Measurements from ENCODE around the gene TAS2R30. TPM values are rescaled to one million over a fixed set of nuclear protein-coding genes. Genes with fewer than 3 reads are reported as not detected.
"Not testable (repeated sequence)": the region's sequence is repeated elsewhere in the genome, so short reads cannot be mapped to it uniquely, and the experiment has no call there.

The TAS2R30 gene
- total RNA-seq, 4 donors from 2014 or later = 2.5 to 17.8 (median 8.5) TPM

DNA sequence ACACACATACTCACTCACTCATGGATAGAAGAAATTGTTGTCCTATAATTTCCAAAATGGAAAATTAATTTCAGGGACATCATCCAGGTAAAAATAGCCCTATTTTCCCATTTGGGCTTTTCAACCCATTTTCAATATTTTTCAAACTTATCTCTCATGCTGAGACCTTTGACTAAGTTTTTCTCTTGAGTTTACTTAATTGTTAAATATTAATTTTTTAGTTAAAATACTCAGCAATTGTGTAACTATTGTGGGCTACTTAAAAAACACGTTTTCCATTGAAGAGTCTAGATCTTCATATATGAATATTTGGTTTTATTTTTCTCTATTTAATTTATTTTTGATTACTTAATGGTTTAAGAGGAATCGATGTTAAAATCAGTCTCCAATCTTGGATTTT, 28.2 kb downstream of the TAS2R30 start:
- DNase-seq (ENCODE audit: low spot score) = no peak
- ATAC-seq (ENCODE audit: low FRiP score) = no peak
- no peak for TF ChIP-seq CTCF (IDR thresholded peaks at IDR 0.05)

GRCh38 chr12:11105546-11105945, 28.9 kb downstream of the TAS2R30 start:
- ATAC-seq (ENCODE audit: low FRiP score) (no peak), DNase-seq (ENCODE audit: low spot score) (no peak)
- TF ChIP-seq CTCF (IDR thresholded peaks at IDR 0.05) = no peak

- DNase-seq (ENCODE audit: low spot score); ATAC-seq (ENCODE audit: low FRiP score): not testable (repeated sequence)
Observed at GRCh38 chr12:11094910-11095309, 39.5 kb downstream of the TAS2R30 start.

- TF ChIP-seq CTCF (IDR thresholded peaks at IDR 0.05) = no peak
- ATAC-seq (ENCODE audit: low FRiP score) (no peak), DNase-seq (ENCODE audit: low spot score) (no peak)
Observed at GRCh38 chr12:11092128-11092527, 42.3 kb downstream of the TAS2R30 start, which contains the start of gene TAS2R43. TAS2R43 (minus strand) TSS chr12:11092313; CDS start chr12:11092229, 84 bp downstream.

GRCh38 chr12:11089246-11089645, 45.2 kb downstream of the TAS2R30 start:
- ATAC-seq (ENCODE audit: low FRiP score) = no peak
- no peak for DNase-seq (ENCODE audit: low spot score)
- TF ChIP-seq CTCF (IDR thresholded peaks at IDR 0.05) = no peak

- DNase-seq (ENCODE audit: low spot score) = no peak
- TF ChIP-seq CTCF (IDR thresholded peaks at IDR 0.05) = no peak
- no peak for ATAC-seq (ENCODE audit: low FRiP score)
Observed at GRCh38 chr12:11085419-11085818, 49.0 kb downstream of the TAS2R30 start.

Small RNA genes within 50 kb of the gene (small RNA-seq; reads per million reads assigned to genes)
- not detected for gene AC018630.1

Other genes with a start within 250 kb of the TAS2R30 start
- gene TAS2R13, start 225.1 kb downstream of the TAS2R30 start, total RNA-seq = 1 to 10 TPM; 1.3 to 5.5 (median 3.0) TPM
- gene PRH2, start 205.4 kb downstream of the TAS2R30 start, total RNA-seq = not detected
- 1 to 10 TPM; 1.9 to 8.7 (median 3.0) TPM for gene TAS2R14, start 195.4 kb downstream of the TAS2R30 start, total RNA-seq
- gene TAS2R50, start 147.7 kb downstream of the TAS2R30 start, total RNA-seq = 10 to 100 TPM in 1 of 4 donors, 1 to 10 TPM in 3; 2.0 to 12.1 (median 3.8) TPM
- gene TAS2R20, start 136.3 kb downstream of the TAS2R30 start, total RNA-seq = 1 to 10 TPM; 2.6 to 4.6 (median 4.3) TPM
- 10 to 100 TPM in 1 of 4 donors, 1 to 10 TPM in 3; 3.2 to 10.7 (median 7.1) TPM for gene TAS2R19, start 112.0 kb downstream of the TAS2R30 start, total RNA-seq
- 10 to 100 TPM in 1 of 4 donors, 1 to 10 TPM in 3; 2.4 to 10.9 (median 5.0) TPM for gene TAS2R31, start 103.2 kb downstream of the TAS2R30 start, total RNA-seq
- 1 to 10 TPM; 1.5 to 6.6 (median 2.9) TPM for gene TAS2R46, start 72.3 kb downstream of the TAS2R30 start, total RNA-seq
- 1 to 10 TPM; 1.4 to 8.0 (median 3.0) TPM for gene TAS2R43, start 42.3 kb downstream of the TAS2R30 start, total RNA-seq
- gene SMIM10L1, start 36.5 kb upstream of the TAS2R30 start, total RNA-seq = 1 to 10 TPM; 5.0 to 9.6 (median 6.6) TPM
- gene TAS2R42, start 52.3 kb upstream of the TAS2R30 start, total RNA-seq = not detected
- not detected for gene PRB3, start 135.1 kb upstream of the TAS2R30 start, total RNA-seq
- gene PRB4, start 175.8 kb upstream of the TAS2R30 start, total RNA-seq = not detected

All from omental fat pad (tissue), 4 donors.